Measurements from ENCODE around the gene GDI2.

DNA sequence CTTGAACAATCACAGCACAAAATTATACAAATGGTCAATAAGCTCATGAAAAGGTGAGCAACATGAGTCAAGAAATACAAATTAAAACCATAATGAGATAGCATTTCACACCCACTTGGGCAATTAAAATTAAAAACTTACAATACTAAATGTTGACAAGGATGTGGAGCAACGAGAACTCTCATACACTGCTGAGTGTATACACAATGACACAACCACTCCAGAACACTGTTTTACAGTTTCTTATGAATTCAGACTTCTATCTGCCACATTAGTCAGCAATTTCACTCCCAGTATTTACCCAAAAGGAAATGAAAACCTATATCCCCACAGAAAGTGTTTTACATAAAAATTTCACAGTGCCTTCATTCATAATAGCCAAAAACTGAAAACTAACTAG is 31.1 kb downstream of the GDI2 start:
- no peak for TF ChIP-seq POLR2A (IDR thresholded peaks at IDR 0.05)
- TF ChIP-seq, protein P1, sequence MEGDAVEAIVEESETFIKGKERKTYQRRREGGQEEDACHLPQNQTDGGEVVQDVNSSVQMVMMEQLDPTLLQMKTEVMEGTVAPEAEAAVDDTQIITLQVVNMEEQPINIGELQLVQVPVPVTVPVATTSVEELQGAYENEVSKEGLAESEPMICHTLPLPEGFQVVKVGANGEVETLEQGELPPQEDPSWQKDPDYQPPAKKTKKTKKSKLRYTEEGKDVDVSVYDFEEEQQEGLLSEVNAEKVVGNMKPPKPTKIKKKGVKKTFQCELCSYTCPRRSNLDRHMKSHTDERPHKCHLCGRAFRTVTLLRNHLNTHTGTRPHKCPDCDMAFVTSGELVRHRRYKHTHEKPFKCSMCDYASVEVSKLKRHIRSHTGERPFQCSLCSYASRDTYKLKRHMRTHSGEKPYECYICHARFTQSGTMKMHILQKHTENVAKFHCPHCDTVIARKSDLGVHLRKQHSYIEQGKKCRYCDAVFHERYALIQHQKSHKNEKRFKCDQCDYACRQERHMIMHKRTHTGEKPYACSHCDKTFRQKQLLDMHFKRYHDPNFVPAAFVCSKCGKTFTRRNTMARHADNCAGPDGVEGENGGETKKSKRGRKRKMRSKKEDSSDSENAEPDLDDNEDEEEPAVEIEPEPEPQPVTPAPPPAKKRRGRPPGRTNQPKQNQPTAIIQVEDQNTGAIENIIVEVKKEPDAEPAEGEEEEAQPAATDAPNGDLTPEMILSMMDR (IDR thresholded peaks at IDR 0.05 in 8 of 11, conservative IDR thresholded peaks at IDR 0.05 in 3 of 11): no peak

Data from spleen (tissue), 7 donors.